GM23338 (cell line): Measurements from ENCODE around the gene SHANK2. TPM values are rescaled to one million over a fixed set of nuclear protein-coding genes. Genes with fewer than 3 reads are reported as not detected.

ENCODE experiments used
- ATAC-seq: fragments of 200-7000 bp; cut with Tn5 transposase; 3 replicates; pipeline ENCODE4 v1.9.1; 2020
- DNase-seq: peaks from one replicate; pipeline ENCODE4 v3.0.0-alpha.2; 2015; ENCODE audit warnings: low spot score
- H2AFZ ChIP-seq: fragments of 200-600 bp; sonication (generic); 2 replicates; pipeline ENCODE4 v1.8.0; 2016; ENCODE audit warnings: antibody characterized with exemption, mild to moderate bottlenecking, moderate library complexity
- H3F3A ChIP-seq: fragments of 200-600 bp; sonication (generic); replicated peaks from 2 replicates; pipeline ENCODE4 v1.8.0; 2017; ENCODE audit warnings: antibody characterized with exemption, mixed run types, low read depth
- H3K27ac ChIP-seq: fragments of 200-600 bp; sonication (generic); 2 replicates; pipeline ENCODE4 v1.6.1; 2016; ENCODE audit warnings: low read depth
- H3K27me3 ChIP-seq: fragments of 200-600 bp; sonication (generic); 2 replicates; pipeline ENCODE4 v1.8.0; 2016; ENCODE audit warnings: mild to moderate bottlenecking, mixed run types, moderate library complexity; ENCODE audit not compliant: insufficient read depth
- H3K36me3 ChIP-seq: fragments of 200-600 bp; sonication (generic); 2 replicates; pipeline ENCODE4 v1.8.0; 2016; ENCODE audit warnings: mild to moderate bottlenecking; ENCODE audit not compliant: insufficient read depth
- H3K4me1 ChIP-seq: fragments of 200-600 bp; sonication (generic); 2 replicates; pipeline ENCODE4 v1.8.0; 2016; ENCODE audit warnings: mild to moderate bottlenecking, moderate library complexity; ENCODE audit not compliant: insufficient read depth
- H3K4me2 ChIP-seq: fragments of 200-600 bp; sonication (generic); 2 replicates; pipeline ENCODE4 v1.7.1; 2017; ENCODE audit warnings: mixed run types
- H3K4me3 ChIP-seq: fragments of 200-600 bp; sonication (generic); 2 replicates; pipeline ENCODE4 v1.6.1; 2016; ENCODE audit warnings: mixed run types
- H3K79me2 ChIP-seq: fragments of 200-600 bp; sonication (generic); replicated peaks from 2 replicates; pipeline ENCODE4 v1.8.0; 2017; ENCODE audit warnings: mild to moderate bottlenecking; ENCODE audit not compliant: insufficient read depth
- H3K9me2 ChIP-seq: fragments of 200-600 bp; sonication (generic); 2 replicates; pipeline ENCODE4 v1.8.0; 2017; ENCODE audit not compliant: insufficient read depth
- H4K20me1 ChIP-seq: fragments of 200-600 bp; sonication (generic); replicated peaks from 2 replicates; pipeline ENCODE4 v1.8.0; 2017; ENCODE audit warnings: mild to moderate bottlenecking; ENCODE audit not compliant: insufficient read depth
- H3K27ac Mint-ChIP-seq: 2 replicates; pipeline ENCODE4 v1.8.0; 2020; ENCODE audit warnings: inconsistent platforms, mild to moderate bottlenecking, moderate library complexity, mixed read lengths
- H3K27me3 Mint-ChIP-seq: 3 replicates; pipeline ENCODE4 v1.8.0; 2022; ENCODE audit warnings: low read depth, mild to moderate bottlenecking, moderate library complexity, mixed read lengths, inconsistent platforms; ENCODE audit not compliant: insufficient read depth, poor library complexity
- H3K36me3 Mint-ChIP-seq: 3 replicates; pipeline ENCODE4 v1.8.0; 2021; ENCODE audit warnings: low read depth, mild to moderate bottlenecking, inconsistent platforms, moderate library complexity, mixed read lengths
- H3K4me1 Mint-ChIP-seq: 3 replicates; pipeline ENCODE4 v1.8.0; 2020; ENCODE audit warnings: mild to moderate bottlenecking, inconsistent platforms, mixed read lengths
- H3K4me3 Mint-ChIP-seq: 3 replicates; pipeline ENCODE4 v1.8.0; 2021; ENCODE audit warnings: moderate library complexity, mild to moderate bottlenecking, inconsistent platforms, mixed read lengths
- H3K9me3 Mint-ChIP-seq: 3 replicates; pipeline ENCODE4 v1.8.0; 2020; ENCODE audit warnings: moderate library complexity, mild to moderate bottlenecking, inconsistent platforms, mixed read lengths
- CREB1 ChIP-seq: fragments of 250-450 bp; sonication (Bioruptor Pico); IDR thresholded peaks from 2 replicates; pipeline ENCODE4 v1.5.0; 2020; ENCODE audit warnings: low read depth, mild to moderate bottlenecking, moderate library complexity
- CTCF ChIP-seq, 2 experiments: fragments of 200-600 bp in 1 of 2; sonication (generic) in 1 of 2; conservative IDR thresholded peaks; 2 replicates each; pipeline versions ENCODE4 v1.5.1 to v1.6.1; 2016 to 2017; ENCODE audit warnings: antibody characterized with exemption in 2 of 2, low read depth in 2 of 2, mild to moderate bottlenecking in 2 of 2, moderate library complexity in 1 of 2
- ETS1 ChIP-seq: IDR thresholded peaks from 2 replicates; pipeline ENCODE4 v1.6.1; 2016; ENCODE audit warnings: antibody characterized with exemption
- EZH2 ChIP-seq: fragments of 200-600 bp; sonication (generic); IDR thresholded peaks from one replicate; pipeline ENCODE4 v1.8.0; 2017; ENCODE audit warnings: antibody characterized with exemption, mild to moderate bottlenecking, low read depth; ENCODE audit not compliant: unreplicated experiment
- EZH2phosphoT487 ChIP-seq: fragments of 200-600 bp; sonication (generic); IDR thresholded peaks from one replicate; pipeline ENCODE4 v1.8.1; 2018; ENCODE audit warnings: antibody characterized with exemption; ENCODE audit not compliant: unreplicated experiment
- JUNB ChIP-seq: IDR thresholded peaks from one replicate; pipeline ENCODE4 v1.6.1; 2016; ENCODE audit warnings: antibody characterized with exemption; ENCODE audit not compliant: unreplicated experiment
- NANOG ChIP-seq: IDR thresholded peaks from 2 replicates; pipeline ENCODE4 v1.6.1; 2016; ENCODE audit warnings: antibody characterized with exemption, borderline replicate concordance
- POLR2AphosphoS5 ChIP-seq: IDR thresholded peaks from 2 replicates; pipeline ENCODE4 v1.6.1; 2016; ENCODE audit warnings: antibody characterized with exemption, low read depth
- REST ChIP-seq: IDR thresholded peaks from one replicate; pipeline ENCODE4 v1.6.1; 2018; ENCODE audit warnings: antibody characterized with exemption; ENCODE audit not compliant: unreplicated experiment
- STAT1 ChIP-seq: IDR thresholded peaks from one replicate; pipeline ENCODE4 v1.6.1; 2016; ENCODE audit warnings: antibody characterized with exemption; ENCODE audit not compliant: unreplicated experiment
- ZNF114 ChIP-seq: fragments of 250-450 bp; sonication (Bioruptor Pico); IDR thresholded peaks from 2 replicates; pipeline ENCODE4 v1.5.0; 2020; ENCODE audit warnings: mild to moderate bottlenecking, moderate library complexity
- ZNF331 ChIP-seq: fragments of 250-450 bp; sonication (Bioruptor Pico); IDR thresholded peaks from 2 replicates; pipeline ENCODE4 v1.5.0; 2020; ENCODE audit warnings: low read depth, mild to moderate bottlenecking, moderate library complexity
- ZNF462 ChIP-seq: fragments of 250-450 bp; sonication (Bioruptor Pico); IDR thresholded peaks from 2 replicates; pipeline ENCODE4 v1.5.0; 2020; ENCODE audit warnings: mild to moderate bottlenecking, moderate library complexity
- polyA plus RNA-seq: library from polyadenylated mRNA; unstranded; fragments of >200 nt; fragmentation: Nextera tagmentation; extraction: Ambion mirVana; gene quantifications from 2 replicates; pipeline ENCODE4 v1.2.1, GENCODE V29; 2016
- total RNA-seq: library from RNA; depleted of rRNA; stranded (reverse); fragments of >200 nt; shearing (Covaris generic); gene quantifications from 2 replicates; pipeline ENCODE4 v1.2.3, GENCODE V29; 2014

Gene SHANK2
- total and polyA plus RNA-seq, 2 experiments from 2014 or later, result 22.0 to 81.4 TPM

- Histone ChIP-seq H3K27ac (no peak overlapping the region), H3K4me2 (no peak overlapping the region), H3K36me3 (no peaks in the 10 kb centered on the region), H3F3A (no peaks in the 10 kb centered on the region), H4K20me1 (no peaks in the 10 kb centered on the region), H3K79me2 (no peaks in the 10 kb centered on the region), H3K27me3 (no peaks in the 10 kb centered on the region), H3K9me2 (no peaks in the 10 kb centered on the region), H3K4me1 (peaks cover 4% of the 10 kb centered on the region; the same call in 1 of the 2 replicates), H2AFZ (no peak overlapping the region), H3K4me3 (no peak overlapping the region)
- H3K36me3 Mint-ChIP-seq, result 0 out of 3 replicates have a peak, but pooled peaks cover under 1% of the 10 kb centered on the region
- no peak for TF ChIP-seq EZH2phosphoT487
- no peak for TF ChIP-seq JUNB
- no peak for TF ChIP-seq REST
- TF ChIP-seq ZNF331, result no peak
- TF ChIP-seq ETS1, result no peak
- TF ChIP-seq NANOG, result no peak
- TF ChIP-seq STAT1, result no peak
- no peak for TF ChIP-seq POLR2AphosphoS5
- no peak for TF ChIP-seq CTCF (conservative IDR thresholded peaks at IDR 0.05; ENCODE audit: low read depth in 2 of 2)
- no peak for TF ChIP-seq ZNF114 (CRISPR knock-in tag)
- no peak for TF ChIP-seq CREB1 (CRISPR knock-in tag)
- no peak for TF ChIP-seq EZH2
- no peak for TF ChIP-seq ZNF462 (CRISPR knock-in tag)
- DNase-seq, result no peak
- H3K27ac Mint-ChIP-seq, result no peak overlapping the region
- H3K4me1 Mint-ChIP-seq, result peaks cover 14% of the 10 kb centered on the region
- H3K9me3 Mint-ChIP-seq, result peaks cover 14% of the 10 kb centered on the region; the same call in 2 of the 3 replicates
- no peak for ATAC-seq
- peaks cover 7% of the 10 kb centered on the region for H3K27me3 Mint-ChIP-seq
- no peak overlapping the region for H3K4me3 Mint-ChIP-seq
Observed at GRCh38 chr11:71285111-71285510, 32.7 kb upstream of the SHANK2 start.
